SK-N-DZ (cell line): ENCODE data around the gene MAB21L3.

Experiments used
- DNase-seq: peaks from one replicate; pipeline ENCODE4 v3.0.0-alpha.2; 2015; ENCODE audit warnings: low spot score

The MAB21L3 gene

GRCh38 chr1:116111524-116112021 is 374 bp downstream of the MAB21L3 start:
- DNase-seq, result no peak

GRCh38 chr1:116112388-116113140 is 1.4 kb downstream of the MAB21L3 start:
- DNase-seq, result no peak

- no peak for DNase-seq
Observed at GRCh38 chr1:116113615-116114014, 2.4 kb downstream of the MAB21L3 start.

GRCh38 chr1:116115476-116116439 is 4.6 kb downstream of the MAB21L3 start:
- no peak for DNase-seq

GRCh38 chr1:116118471-116118870 is 7.3 kb downstream of the MAB21L3 start:
- no peak for DNase-seq

- DNase-seq, result no peak
Observed at GRCh38 chr1:116119876-116120275, 8.7 kb downstream of the MAB21L3 start.

- no peak for DNase-seq
Observed at GRCh38 chr1:116122955-116123757, 12.0 kb downstream of the MAB21L3 start.

- no peak for DNase-seq
Observed at GRCh38 chr1:116123837-116124533, 12.8 kb downstream of the MAB21L3 start.

GRCh38 chr1:116125758-116126157 is 14.6 kb downstream of the MAB21L3 start:
- DNase-seq, result peak; percentile 23

- no peak for DNase-seq
Observed at GRCh38 chr1:116126281-116126680, 15.1 kb downstream of the MAB21L3 start.

GRCh38 chr1:116127123-116127847 is 16.1 kb downstream of the MAB21L3 start:
- DNase-seq, result no peak

GRCh38 chr1:116127848-116128540 is 16.8 kb downstream of the MAB21L3 start:
- DNase-seq, result no peak

GRCh38 chr1:116128664-116129063 is 17.5 kb downstream of the MAB21L3 start:
- DNase-seq, result no peak

GRCh38 chr1:116129537-116129936 is 18.3 kb downstream of the MAB21L3 start:
- DNase-seq, result no peak

- no peak for DNase-seq
Observed at GRCh38 chr1:116130356-116130755, 19.2 kb downstream of the MAB21L3 start.

- DNase-seq, result no peak
Observed at GRCh38 chr1:116131170-116131569, 20.0 kb downstream of the MAB21L3 start.

GRCh38 chr1:116131866-116132605 is 20.8 kb downstream of the MAB21L3 start:
- DNase-seq, result no peak

GRCh38 chr1:116133696-116134475 is 22.7 kb downstream of the MAB21L3 start:
- no peak for DNase-seq
